Limb (tissue), 2 donors: ENCODE measurements around the gene ATOH8.
A peak's percentile ranks its signal among the peaks of the same experiment; 100 is the strongest.

Experiments used
- DNase-seq, 2 donors: peaks; one replicate each; pipeline ENCODE4 v3.0.0-alpha.2; 2016; ENCODE audit errors: extremely low spot score in 2 of 2

ATOH8 gene

GRCh38 chr2:85718885-85719492 lies 34.8 kb upstream of the ATOH8 start:
- no peak for DNase-seq

DNA sequence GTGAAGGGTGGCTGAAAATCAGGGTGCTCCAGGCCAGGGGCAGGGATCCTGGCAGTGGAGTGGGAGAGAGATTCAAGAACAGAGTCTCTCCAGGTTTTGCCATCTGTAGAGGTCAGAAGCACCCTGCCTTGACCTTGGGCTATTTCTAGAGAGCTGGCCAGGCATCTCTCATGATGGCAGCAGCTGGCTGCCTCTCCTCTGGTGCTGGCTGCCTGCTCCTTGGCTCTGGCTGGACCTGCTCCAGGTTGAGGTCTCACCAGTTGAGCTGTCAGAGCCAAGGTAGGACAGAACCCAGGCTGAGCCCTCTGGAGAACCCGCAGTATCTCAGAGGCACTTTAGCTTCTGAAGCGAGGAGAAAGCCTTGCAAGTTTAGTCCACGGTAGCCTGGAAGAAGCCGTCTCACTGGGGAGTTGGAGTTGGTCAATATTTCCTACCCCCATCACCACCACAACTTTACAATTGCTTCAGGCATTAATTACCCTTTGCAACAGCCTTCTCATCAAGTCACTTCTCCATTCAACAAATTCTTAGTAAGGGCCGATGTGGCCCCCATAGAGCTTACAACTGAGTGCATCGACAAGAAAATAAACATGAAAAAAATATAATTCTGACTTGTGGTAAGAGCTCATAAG lies 34.1 kb upstream of the ATOH8 start:
- no peak for DNase-seq

DNA sequence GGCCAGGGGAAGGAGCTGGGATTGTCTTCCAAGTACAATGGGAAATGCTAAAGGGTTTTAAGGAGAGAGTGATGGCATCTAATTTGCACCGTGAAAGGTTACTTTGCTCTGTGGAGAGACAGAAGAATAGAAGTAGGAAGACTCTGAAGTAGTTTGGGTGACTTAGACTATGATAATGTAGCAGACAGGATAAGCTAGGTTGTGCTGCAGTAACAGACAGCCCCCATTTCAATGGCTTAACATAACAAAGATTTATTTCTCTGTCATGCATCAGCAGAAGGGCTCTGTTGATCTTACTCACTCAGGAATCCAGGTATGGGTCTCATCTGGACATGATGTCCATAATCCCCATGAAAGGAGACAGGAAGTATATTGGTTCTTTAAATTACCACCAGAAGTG lies 33.3 kb upstream of the ATOH8 start:
- no peak for DNase-seq

- DNase-seq, result no peak
These were observed 32.1 kb upstream of the ATOH8 start for GRCh38 chr2:85721641-85722040.

DNA sequence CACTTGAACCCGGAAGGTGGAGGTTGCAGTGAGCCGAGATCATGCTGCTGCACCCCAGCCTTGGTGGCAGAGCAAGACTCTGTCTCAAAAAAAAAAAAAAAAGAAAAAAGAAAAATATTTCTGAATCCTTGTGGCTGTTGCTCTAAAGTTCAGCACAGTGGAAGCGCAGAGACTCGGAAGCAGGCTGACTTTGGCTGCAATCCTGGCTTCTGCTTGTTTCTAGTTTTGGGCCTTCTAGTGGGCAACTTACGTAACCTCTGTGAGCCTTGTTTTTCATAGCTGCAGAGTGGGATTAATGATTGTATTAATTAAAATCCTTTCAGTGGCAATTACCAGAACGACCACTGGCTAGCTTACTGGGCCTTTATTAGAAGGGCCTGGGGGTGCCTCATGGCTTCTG lies 31.3 kb upstream of the ATOH8 start:
- no peak for DNase-seq

GRCh38 chr2:85723707-85724360 lies 30.0 kb upstream of the ATOH8 start:
- DNase-seq, result no peak

DNA sequence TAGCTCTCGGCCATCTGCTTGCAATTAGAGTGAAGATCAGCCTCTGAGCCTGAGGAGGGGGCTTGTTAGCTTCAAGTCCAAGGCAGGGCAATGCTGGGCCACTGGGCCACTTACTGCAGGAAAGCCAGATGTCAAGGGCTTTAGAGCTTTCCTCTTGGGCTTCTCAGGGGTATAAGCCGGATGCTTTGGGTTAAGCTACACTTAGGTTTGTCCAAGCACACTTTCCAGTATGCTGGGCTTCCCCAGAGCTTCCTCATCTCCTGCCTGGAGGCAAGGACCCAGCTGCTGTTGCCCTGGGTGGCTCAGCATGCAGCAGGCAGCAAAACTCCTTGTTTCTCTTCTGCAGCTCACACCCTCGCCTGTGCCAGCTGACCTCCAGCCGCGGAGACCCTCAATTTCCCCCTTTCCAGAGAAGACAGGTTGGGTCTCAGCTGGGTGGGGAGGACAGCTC lies 29.0 kb upstream of the ATOH8 start:
- DNase-seq, result no peak

DNA sequence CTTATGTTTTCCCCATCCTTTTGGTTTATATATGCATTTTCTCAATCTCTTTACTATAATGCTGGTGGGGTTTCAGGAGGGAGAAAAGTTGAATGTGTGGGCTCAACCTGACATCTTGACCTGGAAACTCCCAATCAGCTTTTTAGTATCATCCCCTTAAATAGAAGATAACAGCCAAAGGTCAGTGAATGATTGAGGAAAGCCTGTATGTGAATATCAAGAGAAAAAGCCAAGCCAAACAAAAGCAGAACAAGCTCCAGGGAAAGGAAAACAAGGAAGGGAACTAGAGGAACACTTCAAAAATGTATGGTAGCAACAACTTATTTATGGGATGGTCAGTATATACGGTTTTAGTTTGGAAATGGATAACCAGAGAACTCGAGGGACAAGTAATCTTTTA lies 28.3 kb upstream of the ATOH8 start:
- DNase-seq, result no peak

DNA sequence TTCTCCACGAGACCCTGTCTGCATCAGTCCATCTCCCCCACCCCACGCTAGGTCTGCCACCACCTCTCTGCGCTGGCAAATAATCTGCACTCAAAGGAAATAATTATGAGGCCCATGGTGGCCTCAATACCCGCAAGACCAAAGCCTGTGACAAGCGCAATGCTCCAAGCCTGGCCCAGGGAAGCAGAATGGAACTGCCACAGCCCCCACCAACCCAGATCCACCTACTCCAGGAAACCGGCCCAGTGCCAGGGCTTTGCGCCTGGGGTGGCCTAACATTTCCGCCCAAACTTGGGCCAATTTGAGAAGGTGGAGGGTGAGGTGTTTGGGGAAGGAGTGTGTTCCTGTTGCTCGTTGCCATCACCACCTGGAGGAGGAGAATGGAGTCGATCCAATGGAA lies 26.0 kb upstream of the ATOH8 start:
- DNase-seq, result no peak

- no peak for DNase-seq
These were observed 25.4 kb upstream of the ATOH8 start for GRCh38 chr2:85728342-85728741.

- peak; percentile 84 to 94 for DNase-seq
These were observed 24.6 kb upstream of the ATOH8 start for GRCh38 chr2:85728883-85729824.

DNA sequence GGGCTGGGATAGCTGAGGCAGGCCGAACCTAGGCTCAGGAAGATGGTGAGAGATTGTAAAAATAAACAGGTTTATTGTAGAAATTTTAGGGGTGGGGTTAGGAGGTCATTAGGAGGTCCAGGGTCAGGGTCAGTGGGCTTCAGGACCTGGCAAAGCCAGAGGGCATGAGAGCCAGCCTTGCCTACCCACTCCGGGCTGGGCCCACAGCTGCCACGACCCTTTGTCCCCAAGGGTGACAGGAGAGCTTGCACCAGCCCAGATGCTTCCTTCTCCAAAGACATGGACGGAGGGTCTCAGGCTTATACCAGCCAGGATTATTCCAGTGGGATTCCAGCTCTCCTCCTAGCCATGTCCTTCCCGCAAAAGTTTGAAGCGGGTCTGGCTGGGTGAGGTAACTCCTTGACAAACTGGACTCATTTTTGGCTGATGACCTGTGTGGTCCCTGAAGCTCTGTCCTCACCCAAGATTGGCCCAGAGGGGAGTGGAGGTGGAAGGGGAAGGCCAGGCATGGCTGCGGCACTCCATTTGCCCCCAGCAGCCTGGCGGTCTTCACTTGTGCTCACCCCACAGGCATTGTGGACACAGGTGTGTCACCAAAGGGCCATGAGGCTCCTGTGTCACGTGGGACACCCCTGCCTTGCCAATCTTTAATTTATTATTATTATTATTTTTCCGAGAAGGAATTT lies 23.8 kb upstream of the ATOH8 start:
- DNase-seq, result no peak

- DNase-seq, result no peak
These were observed 23.0 kb upstream of the ATOH8 start for GRCh38 chr2:85730686-85731230.

GRCh38 chr2:85731606-85732005 lies 22.2 kb upstream of the ATOH8 start:
- no peak for DNase-seq

DNA sequence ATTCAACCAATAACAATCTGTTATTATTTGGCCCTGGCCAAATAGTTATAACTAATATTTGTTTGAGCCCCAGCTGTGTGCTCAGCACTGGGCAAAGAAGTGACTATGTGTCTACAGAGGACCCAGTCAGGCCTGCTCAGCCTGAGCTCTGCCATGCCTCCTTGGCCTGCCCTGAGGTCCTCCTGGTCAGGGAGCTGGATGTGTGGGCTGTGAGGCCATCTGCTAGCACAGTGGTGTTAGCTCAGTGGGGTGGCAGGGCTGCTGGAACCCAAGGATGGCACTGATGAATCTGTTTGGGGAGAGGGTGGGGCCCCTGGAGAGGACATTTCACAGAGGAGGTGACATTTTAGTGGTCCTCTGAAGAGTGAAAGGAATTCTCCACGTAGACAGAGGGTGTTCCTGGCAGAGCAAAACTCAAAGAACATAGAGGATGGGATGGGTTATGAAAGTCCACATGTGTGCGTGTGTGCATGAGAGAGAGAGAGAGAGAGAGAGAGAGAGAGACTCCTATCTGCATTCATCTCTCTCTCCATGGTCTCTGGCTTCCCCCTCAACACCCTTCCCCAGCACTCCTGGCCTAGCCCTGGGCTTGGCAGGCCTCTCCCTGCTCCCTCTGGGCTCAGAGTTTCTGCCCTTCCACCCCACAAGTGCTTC lies 21.2 kb upstream of the ATOH8 start:
- DNase-seq, result no peak

DNA sequence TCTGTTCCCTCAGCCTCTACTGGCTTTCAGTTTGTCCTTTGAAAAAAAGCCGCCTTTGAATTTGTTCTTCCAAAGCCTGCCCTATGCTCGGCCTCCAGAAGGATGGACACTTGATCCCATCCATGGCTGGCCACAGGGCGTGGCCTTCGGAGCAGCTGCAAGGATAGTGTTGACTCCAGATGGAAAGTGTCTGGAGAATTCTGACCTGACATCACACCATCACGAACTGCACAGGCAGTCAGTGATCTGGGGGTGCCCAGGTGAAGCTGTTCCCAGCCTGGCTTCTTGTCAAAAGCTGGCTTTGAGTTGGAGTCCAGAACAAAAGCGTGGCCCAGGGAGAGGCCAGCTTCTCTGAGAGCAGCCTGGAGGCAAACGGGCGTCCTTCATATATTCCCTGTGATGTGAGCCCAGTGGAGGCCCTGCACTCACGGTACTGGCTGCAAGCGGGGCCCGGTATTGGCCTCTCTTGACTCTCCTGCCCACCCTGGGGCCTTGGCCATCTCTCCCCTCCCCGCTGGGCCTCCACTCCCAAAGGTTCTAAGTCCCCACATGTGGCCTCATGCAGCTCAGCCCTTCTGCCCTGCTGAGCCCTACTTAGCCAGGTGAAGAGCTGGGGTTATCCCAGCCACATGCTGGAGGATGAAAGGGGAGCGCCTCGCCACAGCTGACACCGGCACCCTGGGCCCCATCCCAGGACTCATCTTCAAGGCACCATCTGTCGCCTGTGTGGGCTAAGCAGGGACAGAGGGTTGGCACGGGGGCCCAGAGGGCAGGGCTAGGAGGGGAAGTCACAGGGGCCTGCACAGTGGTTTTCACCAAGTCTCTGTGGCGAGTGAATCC lies 20.4 kb upstream of the ATOH8 start:
- DNase-seq, result no peak

DNA sequence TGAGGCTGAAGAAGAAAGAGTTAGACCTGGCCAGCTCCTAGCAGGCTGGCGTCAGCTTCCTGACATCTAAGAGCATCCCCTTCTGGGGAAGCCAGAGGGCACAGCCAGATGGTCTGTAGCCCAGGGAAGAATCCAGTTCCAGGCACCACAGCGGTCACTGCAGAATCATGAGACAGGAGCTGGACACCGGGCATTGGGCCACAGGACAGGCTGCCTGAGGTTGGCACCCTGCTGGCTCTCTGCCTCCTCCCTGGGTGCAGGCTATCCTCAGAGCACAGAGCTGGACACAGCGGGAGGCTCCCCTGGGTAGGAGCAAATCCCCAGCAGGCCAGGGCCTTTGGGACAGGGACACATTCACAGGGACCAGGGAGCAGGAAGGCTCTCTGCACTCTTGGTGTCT lies 19.8 kb upstream of the ATOH8 start:
- no peak for DNase-seq

- DNase-seq, result no peak
These were observed 18.7 kb upstream of the ATOH8 start for GRCh38 chr2:85734942-85735608.

DNA sequence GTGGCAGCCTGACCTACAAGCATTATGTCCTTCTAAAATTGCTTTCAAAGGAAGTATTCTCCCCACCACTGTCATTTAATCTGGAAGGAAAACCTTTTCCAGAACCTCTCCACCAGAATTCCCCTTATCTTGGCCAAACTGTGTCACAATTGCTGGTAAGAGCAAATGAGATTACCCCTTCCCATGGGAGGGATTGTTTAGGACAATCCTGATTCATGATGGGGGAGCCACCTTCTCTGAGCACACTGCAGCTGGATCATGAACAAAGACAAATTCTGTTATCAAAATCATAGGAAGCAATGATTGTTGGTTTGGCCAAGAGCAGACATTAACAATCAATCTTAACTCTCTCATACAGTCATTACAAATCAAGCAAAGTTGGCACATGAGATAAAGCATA lies 18.1 kb upstream of the ATOH8 start:
- DNase-seq, result no peak
